Measurements from ENCODE around the gene LRP3. TPM values are rescaled to one million over a fixed set of nuclear protein-coding genes. Genes with fewer than 3 reads are reported as not detected.

Gene LRP3
- total RNA-seq, 2 experiments from 2014 or later = 0.11 TPM; not detected in 1

DNA sequence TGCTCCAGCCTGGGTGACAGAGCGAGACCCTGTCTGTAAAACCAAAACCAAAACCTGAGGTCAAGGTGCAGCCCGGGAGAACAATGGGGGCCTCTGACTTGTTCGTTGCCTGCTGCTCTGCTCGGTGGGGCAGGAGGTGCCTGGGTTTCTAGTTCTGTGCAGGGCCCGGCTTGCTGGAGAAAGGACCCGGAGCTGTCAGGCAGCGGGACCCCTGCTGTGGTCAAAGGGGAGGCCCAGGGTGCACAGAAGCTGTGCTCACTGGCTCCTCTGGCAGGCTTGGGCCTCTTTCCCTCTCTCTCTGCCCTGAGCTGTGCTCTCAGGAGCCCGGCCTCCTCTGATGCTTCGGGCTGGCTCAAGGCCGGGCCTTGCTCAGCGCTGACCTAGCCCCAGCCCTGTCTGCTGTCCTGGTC, 3.5 kb downstream of the LRP3 start:
- ChIA-PET CTCF (no interaction called here), POLR2A (interaction anchor here (1.2 kb wide), 1 partner anchor 37 kb away, joined by 3 read pairs; no protein-coding TSS in a partner anchor)
- no peaks in the 10 kb centered on the region for H3K36me3 Mint-ChIP-seq (ENCODE audit: low read depth)
- no peak overlapping the region for H3K27ac Mint-ChIP-seq
- H3K9me3 Mint-ChIP-seq = no peaks in the 10 kb centered on the region
- TF ChIP-seq, protein P1, sequence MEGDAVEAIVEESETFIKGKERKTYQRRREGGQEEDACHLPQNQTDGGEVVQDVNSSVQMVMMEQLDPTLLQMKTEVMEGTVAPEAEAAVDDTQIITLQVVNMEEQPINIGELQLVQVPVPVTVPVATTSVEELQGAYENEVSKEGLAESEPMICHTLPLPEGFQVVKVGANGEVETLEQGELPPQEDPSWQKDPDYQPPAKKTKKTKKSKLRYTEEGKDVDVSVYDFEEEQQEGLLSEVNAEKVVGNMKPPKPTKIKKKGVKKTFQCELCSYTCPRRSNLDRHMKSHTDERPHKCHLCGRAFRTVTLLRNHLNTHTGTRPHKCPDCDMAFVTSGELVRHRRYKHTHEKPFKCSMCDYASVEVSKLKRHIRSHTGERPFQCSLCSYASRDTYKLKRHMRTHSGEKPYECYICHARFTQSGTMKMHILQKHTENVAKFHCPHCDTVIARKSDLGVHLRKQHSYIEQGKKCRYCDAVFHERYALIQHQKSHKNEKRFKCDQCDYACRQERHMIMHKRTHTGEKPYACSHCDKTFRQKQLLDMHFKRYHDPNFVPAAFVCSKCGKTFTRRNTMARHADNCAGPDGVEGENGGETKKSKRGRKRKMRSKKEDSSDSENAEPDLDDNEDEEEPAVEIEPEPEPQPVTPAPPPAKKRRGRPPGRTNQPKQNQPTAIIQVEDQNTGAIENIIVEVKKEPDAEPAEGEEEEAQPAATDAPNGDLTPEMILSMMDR (IDR thresholded peaks at IDR 0.05) = no peak
- peaks cover 16 to 27% of the 10 kb centered on the region in 2 experiments for H3K27me3 ChIP-seq (ENCODE audit: control insufficient read depth in 1 of 2, insufficient read depth in 2 of 2, low read length in 2 of 2)
- H3K27me3 Mint-ChIP-seq = peaks cover 29% of the 10 kb centered on the region
- ATAC-seq (ENCODE audit: poor library complexity) (no peak), DNase-seq (no peak)
- no peak overlapping the region for H3K27ac ChIP-seq (ENCODE audit: low read depth in 1 of 2, low read length in 2 of 2)
- no peaks in the 10 kb centered on the region for H3K4me1 Mint-ChIP-seq (ENCODE audit: low read depth)
- intact Hi-C loops (cut with DNase I, micrococcal nuclease) = no loop called here
- H3K4me3 ChIP-seq (ENCODE audit: low read length) = no peak overlapping the region
- H3K9me3 ChIP-seq (ENCODE audit: control insufficient read depth in 1 of 2, insufficient read depth in 1 of 2, low read length in 2 of 2) = no peaks in the 10 kb centered on the region
- peaks cover 6% of the 10 kb centered on the region for H3K4me1 ChIP-seq (ENCODE audit: insufficient read depth, low read length)
- no peaks in the 10 kb centered on the region for H3K36me3 ChIP-seq (ENCODE audit: insufficient read depth, low read length)
- H3K4me3 Mint-ChIP-seq = no peak overlapping the region

DNA sequence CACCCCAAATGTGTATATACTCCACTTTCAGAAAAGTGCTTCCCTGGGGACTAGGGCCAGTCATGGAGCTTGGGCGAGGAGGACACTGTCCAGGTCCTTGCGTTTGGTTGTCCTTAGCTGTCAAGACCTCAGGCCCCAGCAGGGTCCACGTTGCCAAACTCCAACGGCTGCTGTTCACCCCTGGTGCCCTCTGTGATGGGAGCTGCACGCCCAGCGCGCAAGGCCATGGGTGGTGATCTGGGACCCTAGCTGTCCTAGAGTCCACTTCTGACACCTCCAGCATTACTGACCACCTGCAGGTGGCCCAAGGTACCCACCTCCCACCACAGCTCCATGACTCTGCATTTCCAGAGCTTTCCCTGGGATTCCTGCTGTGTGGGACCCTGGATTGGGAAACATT, 4.0 kb downstream of the LRP3 start:
- Histone ChIP-seq H3K9me3 (ENCODE audit: control insufficient read depth in 1 of 2, insufficient read depth in 1 of 2, low read length in 2 of 2) (no peaks in the 10 kb centered on the region), H3K27ac (ENCODE audit: low read depth in 1 of 2, low read length in 2 of 2) (no peak overlapping the region), H3K27me3 (ENCODE audit: control insufficient read depth in 1 of 2, insufficient read depth in 2 of 2, low read length in 2 of 2) (peaks cover 14 to 21% of the 10 kb centered on the region in 2 experiments), H3K36me3 (ENCODE audit: insufficient read depth, low read length) (no peaks in the 10 kb centered on the region), H3K4me3 (ENCODE audit: low read length) (no peak overlapping the region), H3K4me1 (ENCODE audit: insufficient read depth, low read length) (peaks cover 6% of the 10 kb centered on the region)
- no peaks in the 10 kb centered on the region for H3K9me3 Mint-ChIP-seq
- no peak for ATAC-seq (ENCODE audit: poor library complexity)
- intact Hi-C loops (cut with DNase I, micrococcal nuclease) = no loop called here
- no peaks in the 10 kb centered on the region for H3K4me1 Mint-ChIP-seq (ENCODE audit: low read depth)
- H3K4me3 Mint-ChIP-seq = no peak overlapping the region
- no peak for DNase-seq
- TF ChIP-seq, protein P1 (IDR thresholded peaks at IDR 0.05) = no peak
- no peaks in the 10 kb centered on the region for H3K36me3 Mint-ChIP-seq (ENCODE audit: low read depth)
- ChIA-PET POLR2A (no interaction called here), CTCF (no interaction called here)
- peaks cover 24% of the 10 kb centered on the region for H3K27me3 Mint-ChIP-seq
- no peak overlapping the region for H3K27ac Mint-ChIP-seq

GRCh38 chr19:33199441-33200265, 5.5 kb downstream of the LRP3 start:
- Histone ChIP-seq H3K36me3 (ENCODE audit: insufficient read depth, low read length) (no peaks in the 10 kb centered on the region), H3K27ac (ENCODE audit: low read depth in 1 of 2, low read length in 2 of 2) (no peak overlapping the region), H3K27me3 (ENCODE audit: control insufficient read depth in 1 of 2, insufficient read depth in 2 of 2, low read length in 2 of 2) (peaks cover 10 to 14% of the 10 kb centered on the region in 2 experiments), H3K9me3 (ENCODE audit: control insufficient read depth in 1 of 2, insufficient read depth in 1 of 2, low read length in 2 of 2) (no peaks in the 10 kb centered on the region), H3K4me3 (ENCODE audit: low read length) (no peak overlapping the region), H3K4me1 (ENCODE audit: insufficient read depth, low read length) (peaks cover 6% of the 10 kb centered on the region)
- ChIA-PET CTCF (no interaction called here), POLR2A (no interaction called here)
- H3K27ac Mint-ChIP-seq = no peak overlapping the region
- DNase-seq (no peak), ATAC-seq (ENCODE audit: poor library complexity) (no peak)
- H3K36me3 Mint-ChIP-seq (ENCODE audit: low read depth) = no peaks in the 10 kb centered on the region
- H3K9me3 Mint-ChIP-seq = no peaks in the 10 kb centered on the region
- H3K4me1 Mint-ChIP-seq (ENCODE audit: low read depth) = no peaks in the 10 kb centered on the region
- intact Hi-C loops (cut with DNase I, micrococcal nuclease) = no loop called here
- H3K4me3 Mint-ChIP-seq = no peak overlapping the region
- H3K27me3 Mint-ChIP-seq = peaks cover 17% of the 10 kb centered on the region
- TF ChIP-seq, protein P1 (IDR thresholded peaks at IDR 0.05) = no peak

Measured in CD4-positive, alpha-beta T cell (primary cell).